ENCODE measurements around the gene GSKIP. TPM values are rescaled to one million over a fixed set of nuclear protein-coding genes. Genes with fewer than 3 reads are reported as not detected.
"Not testable (repeated sequence)": the region's sequence is repeated elsewhere in the genome, so short reads cannot be mapped to it uniquely, and the experiment has no call there.

GSKIP gene, protein sequence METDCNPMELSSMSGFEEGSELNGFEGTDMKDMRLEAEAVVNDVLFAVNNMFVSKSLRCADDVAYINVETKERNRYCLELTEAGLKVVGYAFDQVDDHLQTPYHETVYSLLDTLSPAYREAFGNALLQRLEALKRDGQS
- 21.0 and 25.4 TPM in 2 replicates for total RNA-seq

- no peak for DNase-seq (ENCODE audit: extremely low read depth, low read depth, low spot score)
These were observed at the start of gene GSKIP, which contains the start of gene ATG2B for GRCh38 chr14:96362965-96363750. TSS of gene GSKIP (plus strand) at chr14:96363526. CDS start at chr14:96382248, 18,722 bp downstream. TSS of gene ATG2B (minus strand) at chr14:96363341. CDS start at chr14:96362976, 365 bp downstream.

DNA sequence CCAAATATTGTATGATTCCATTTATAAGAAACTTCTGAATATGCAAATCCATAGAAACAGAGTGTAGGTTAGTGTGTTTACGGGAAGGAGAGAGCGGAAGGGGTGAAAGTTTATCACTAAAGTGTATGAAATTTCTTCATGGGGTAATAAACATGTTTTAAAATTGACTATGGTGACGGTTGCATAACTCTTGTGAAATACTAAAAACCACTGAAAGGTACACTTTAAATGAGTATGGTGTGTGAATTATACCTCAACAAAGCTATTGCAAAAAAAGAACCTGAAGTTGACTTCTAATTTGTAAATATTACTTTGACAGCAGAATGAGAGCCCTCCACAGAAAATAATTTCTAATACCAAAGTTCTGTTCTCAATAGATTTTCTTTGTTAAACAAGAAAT is 47.2 kb upstream of the GSKIP start:
- no peak for DNase-seq (ENCODE audit: extremely low read depth, low read depth, low spot score)

GRCh38 chr14:96318836-96319235 is 44.5 kb upstream of the GSKIP start:
- no peak for DNase-seq (ENCODE audit: extremely low read depth, low read depth, low spot score)

DNA sequence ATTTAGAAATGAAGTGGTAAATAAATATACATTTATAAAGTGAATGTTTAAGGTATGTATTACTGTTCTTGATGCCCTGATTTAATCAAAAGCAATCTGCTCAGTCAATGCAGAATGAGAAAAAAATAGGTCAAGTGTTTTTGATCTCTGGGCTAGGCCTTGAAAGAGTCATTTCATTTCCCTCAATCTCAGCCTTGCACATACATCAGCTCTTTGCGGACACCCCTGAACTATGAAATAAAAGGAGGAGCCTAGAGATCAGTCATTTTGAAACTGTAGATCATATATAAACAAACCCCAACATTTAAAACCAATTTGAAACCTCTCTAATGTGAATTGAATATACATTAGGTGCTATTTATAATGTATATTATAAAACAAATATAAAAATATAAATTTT is 42.7 kb upstream of the GSKIP start:
- no peak for DNase-seq (ENCODE audit: extremely low read depth, low read depth, low spot score)

GRCh38 chr14:96324219-96324618 is 39.1 kb upstream of the GSKIP start:
- DNase-seq (ENCODE audit: extremely low read depth, low read depth, low spot score): no peak

GRCh38 chr14:96338551-96338950 is 24.8 kb upstream of the GSKIP start:
- no peak for DNase-seq (ENCODE audit: extremely low read depth, low read depth, low spot score)

DNA sequence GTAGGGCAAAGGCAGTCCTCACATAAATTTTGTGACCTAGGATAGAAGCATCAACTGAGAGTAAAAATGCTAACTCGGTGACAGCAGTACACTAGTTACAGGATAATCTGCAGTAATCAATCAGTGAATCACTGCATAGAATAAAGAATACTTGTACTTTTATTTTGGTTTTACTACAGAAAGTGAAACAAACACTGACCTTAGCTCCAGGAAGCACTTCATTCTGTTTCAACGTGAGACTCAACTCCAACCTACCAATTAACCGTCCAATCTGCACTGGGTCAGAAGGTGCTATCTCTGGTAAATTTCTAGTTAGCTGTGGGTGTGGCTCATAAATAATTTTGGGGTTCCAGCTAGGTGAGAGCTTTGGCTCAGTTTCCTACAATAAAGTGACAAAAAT is 22.0 kb upstream of the GSKIP start:
- no peak for DNase-seq (ENCODE audit: extremely low read depth, low read depth, low spot score)

- DNase-seq (ENCODE audit: extremely low read depth, low read depth, low spot score): no peak
These were observed 17.7 kb upstream of the GSKIP start for GRCh38 chr14:96345669-96346068.

DNA sequence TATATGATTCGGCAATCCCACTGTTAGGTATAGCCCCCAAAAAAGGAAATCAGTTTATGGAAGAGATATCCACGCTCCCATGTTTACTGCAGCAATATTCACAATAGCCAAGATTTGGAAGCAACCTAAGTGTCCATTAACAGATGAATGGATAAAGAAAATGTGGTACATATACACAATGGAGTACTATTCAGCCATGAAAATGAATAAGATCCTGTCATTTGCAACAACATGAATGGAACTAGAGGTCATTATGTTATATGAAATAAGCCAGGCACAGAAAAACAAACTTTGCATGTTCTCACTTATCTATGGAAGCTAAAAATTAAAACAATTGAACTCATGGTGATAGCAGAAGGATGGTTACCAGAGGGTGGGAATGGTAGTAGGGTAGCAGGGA is 15.4 kb upstream of the GSKIP start:
- DNase-seq (ENCODE audit: extremely low read depth, low read depth, low spot score): not testable (repeated sequence)

DNA sequence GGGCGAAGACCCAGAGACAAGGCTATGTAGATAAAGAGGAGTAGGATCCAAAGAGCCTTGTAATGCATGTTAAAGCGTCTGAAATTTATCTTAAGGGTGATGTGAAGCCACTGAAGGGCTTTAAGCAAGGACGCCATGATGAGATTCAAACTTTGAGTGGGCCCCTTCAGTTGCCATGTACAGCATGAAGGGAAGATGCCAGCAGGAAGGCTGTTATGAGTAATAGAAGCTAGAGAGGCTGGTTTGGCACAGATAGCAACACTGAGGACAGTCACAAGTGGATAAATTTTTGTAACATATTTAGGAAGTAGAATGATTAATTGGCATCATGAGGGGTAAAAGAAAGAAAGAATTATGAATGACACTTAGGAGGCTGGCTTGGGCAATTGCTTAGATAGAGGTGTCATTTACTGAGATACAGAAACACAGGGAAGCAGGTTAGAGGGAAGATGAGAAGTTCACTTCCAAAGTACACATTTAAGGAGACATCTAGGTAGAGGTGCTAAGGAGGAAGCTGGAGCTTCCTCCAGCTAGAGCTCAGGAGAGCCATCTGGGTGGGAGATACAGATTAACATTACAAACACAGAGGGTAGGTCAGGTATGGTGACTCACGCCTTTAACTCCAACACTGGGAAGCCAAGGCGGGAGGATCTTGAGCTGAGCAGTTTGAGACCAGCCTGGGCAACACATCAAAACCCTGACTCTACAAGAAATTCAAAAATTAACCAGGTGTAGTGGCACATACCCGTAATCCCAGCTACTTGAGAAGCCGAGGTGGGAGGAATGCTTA is 13.8 kb upstream of the GSKIP start:
- DNase-seq (ENCODE audit: extremely low read depth, low read depth, low spot score): no peak

- no peak for DNase-seq (ENCODE audit: extremely low read depth, low read depth, low spot score)
These were observed 11.3 kb upstream of the GSKIP start for GRCh38 chr14:96351986-96352385.

DNA sequence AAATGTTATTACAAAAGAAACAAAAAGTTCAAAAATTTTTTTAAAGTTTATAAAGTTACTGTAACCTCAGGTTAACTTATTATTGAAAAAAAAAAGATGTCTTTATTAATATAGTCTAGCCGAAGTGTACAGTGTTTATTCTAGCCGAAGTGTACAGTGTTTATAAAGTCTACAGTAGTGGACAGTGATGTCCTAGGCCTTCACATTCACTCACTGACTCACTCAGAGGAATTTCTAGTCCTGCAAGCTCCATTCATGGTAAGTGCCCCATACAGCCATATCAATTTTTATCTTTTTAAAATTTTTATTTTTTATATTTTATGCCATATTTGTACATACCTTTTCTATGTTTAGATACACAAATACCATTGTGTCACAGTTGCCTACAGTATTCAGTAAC is 10.6 kb upstream of the GSKIP start:
- no peak for DNase-seq (ENCODE audit: extremely low read depth, low read depth, low spot score)

GRCh38 chr14:96354246-96354645 is 9.1 kb upstream of the GSKIP start:
- no peak for DNase-seq (ENCODE audit: extremely low read depth, low read depth, low spot score)

DNA sequence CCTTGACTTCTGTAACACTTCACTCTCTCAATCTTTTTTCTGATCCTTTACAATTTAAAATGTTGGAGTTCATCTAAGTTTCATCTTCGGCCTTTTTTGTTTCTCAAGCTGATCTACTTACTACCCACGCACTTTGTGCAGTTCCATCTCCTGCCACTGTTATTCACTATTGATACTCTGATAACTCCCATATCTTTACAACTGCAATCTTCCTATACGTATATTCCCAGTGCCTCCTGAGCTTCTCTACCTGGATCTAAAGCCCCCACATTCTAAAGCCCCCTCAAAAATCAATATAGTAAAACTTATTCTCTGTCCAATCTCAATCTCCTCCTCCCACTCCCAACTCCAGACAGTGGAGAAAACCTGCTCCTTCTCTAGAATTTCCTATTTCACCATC is 6.1 kb upstream of the GSKIP start:
- DNase-seq (ENCODE audit: extremely low read depth, low read depth, low spot score): no peak

DNA sequence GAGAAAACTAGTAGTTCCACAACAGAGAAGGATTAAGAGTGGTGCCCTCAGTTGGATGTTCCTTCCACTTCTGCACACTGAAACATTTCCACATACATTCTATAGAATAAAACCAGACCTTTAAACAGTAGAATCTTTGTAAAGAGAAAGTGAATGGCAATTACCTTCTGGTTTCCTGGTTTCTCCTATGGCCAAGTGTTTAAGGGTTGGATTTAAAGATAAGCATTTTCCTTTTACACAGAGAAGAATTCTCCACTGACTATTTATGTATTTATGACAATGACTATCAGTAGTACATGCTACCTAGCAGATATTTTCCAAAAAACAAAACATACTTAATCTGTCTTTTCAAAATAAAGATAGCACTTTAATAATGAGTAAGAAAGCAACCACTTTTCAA is 3.4 kb upstream of the GSKIP start:
- DNase-seq (ENCODE audit: extremely low read depth, low read depth, low spot score): no peak

GRCh38 chr14:96362071-96362964 is 1.0 kb upstream of the GSKIP start:
- no peak for DNase-seq (ENCODE audit: extremely low read depth, low read depth, low spot score)

DNA sequence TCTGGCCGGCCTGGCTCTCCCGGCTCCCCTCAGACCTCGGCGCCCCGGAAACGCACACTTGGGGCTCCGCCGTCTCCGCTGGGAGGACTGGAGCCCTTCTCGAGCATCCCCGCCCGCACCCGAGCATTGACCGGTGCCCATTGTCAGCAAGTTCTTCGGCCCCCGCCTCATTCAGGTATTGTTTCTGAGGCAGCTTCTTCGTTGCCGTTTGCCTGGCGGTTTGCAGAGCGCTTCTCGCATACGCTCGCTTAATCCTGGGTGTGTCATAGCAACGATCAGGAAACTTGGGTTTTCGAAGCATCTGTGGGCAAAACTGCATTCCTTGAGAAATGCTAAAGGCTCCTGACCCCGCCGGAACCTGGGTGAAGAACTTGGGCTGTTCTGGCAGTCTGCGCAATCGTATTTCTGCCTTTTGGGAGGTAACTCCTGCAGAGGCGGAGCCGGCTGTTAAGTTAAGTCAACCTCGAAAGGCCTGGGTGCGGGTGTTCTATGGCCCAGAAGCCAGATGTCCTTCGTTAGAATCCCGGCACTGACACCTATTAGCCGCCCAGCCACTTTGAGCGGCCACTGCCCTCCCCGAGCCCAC is 518 bp downstream of the GSKIP start:
- no peak for DNase-seq (ENCODE audit: extremely low read depth, low read depth, low spot score)

DNA sequence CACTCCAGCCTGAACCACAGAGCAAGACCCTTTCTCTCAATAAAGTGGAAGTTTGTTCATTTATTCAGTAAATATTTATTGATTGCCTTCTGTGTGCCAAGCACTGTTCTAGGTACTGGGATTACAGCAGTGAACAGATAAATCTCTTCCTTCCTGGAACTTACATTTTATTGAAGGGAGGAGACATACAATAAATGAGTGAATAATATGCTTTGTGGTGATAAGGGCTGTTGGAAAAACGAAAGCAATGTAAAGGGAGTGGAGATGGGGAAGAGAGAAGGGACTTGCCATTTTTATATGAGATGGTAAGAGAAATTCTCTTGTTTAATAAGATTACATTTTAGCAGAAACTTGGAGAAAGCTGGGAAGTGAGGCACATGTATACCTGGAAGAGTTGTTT is 1.6 kb downstream of the GSKIP start:
- DNase-seq (ENCODE audit: extremely low read depth, low read depth, low spot score): no peak

DNA sequence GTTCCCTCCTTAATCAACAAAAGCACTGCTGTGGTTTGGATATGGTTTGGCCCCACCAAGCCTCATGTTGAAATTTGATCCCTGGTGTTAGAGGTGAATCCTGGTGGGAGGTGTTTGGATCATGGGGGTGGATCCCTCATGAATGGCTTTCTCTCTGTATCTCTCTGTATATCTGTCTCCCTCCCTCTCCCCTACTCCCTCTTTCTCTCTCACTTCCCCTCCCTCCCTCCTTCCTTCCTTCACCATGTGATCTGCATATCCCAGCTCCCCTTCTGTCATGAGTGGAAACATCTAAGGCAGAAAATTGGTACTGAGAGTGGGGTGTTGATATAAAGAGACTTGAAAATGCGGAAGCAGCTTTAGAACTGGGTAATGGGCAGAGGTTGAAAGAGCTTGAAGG is 5.2 kb downstream of the GSKIP start:
- no peak for DNase-seq (ENCODE audit: extremely low read depth, low read depth, low spot score)

- DNase-seq (ENCODE audit: extremely low read depth, low read depth, low spot score): no peak
These were observed 7.2 kb downstream of the GSKIP start for GRCh38 chr14:96370528-96370927.
